Testis (tissue), 3 donors: ENCODE measurements around the gene TM4SF18. TPM values are rescaled to one million over a fixed set of nuclear protein-coding genes. Genes with fewer than 3 reads are reported as not detected.
A peak's percentile ranks its signal among the peaks of the same experiment; 100 is the strongest.

Experiments
- DNase-seq: peaks from one replicate; pipeline ENCODE4 v3.0.0-alpha.2; 2019
- H3K27ac ChIP-seq, 2 donors: fragments of 200-600 bp; sonication (generic); one replicate each; pipeline ENCODE4 v1.5.1; 2019
- H3K27me3 ChIP-seq: fragments of 200-600 bp; sonication (generic); one replicate; pipeline ENCODE4 v1.5.1; 2019
- H3K36me3 ChIP-seq: fragments of 200-600 bp; sonication (generic); one replicate; pipeline ENCODE4 v1.5.1; 2017; ENCODE audit warnings: low read depth; ENCODE audit errors: missing control alignments
- H3K4me1 ChIP-seq: fragments of 200-600 bp; sonication (generic); one replicate; pipeline ENCODE4 v1.5.1; 2019
- H3K4me3 ChIP-seq, 2 donors: fragments of 200-600 bp; sonication (generic); one replicate each; pipeline ENCODE4 v1.5.1; 2017 to 2019
- H3K9me3 ChIP-seq: fragments of 200-600 bp; sonication (generic); one replicate; pipeline ENCODE4 v1.5.1; 2017
- CTCF ChIP-seq, 3 experiments: fragments of 450-650 bp in 2 of 3; fragments of 200-600 bp in 1 of 3; sonication (generic) in 1 of 3; IDR thresholded peaks; one replicate each; pipeline ENCODE4 v1.5.1; 2016 to 2019; ENCODE audit warnings: antibody characterized with exemption in 3 of 3, mild to moderate bottlenecking in 2 of 3, moderate library complexity in 1 of 3
- POLR2A ChIP-seq: fragments of 450-650 bp; IDR thresholded peaks from one replicate; pipeline ENCODE4 v1.6.1; 2017; ENCODE audit warnings: antibody characterized with exemption, mild to moderate bottlenecking, moderate library complexity
- WGBS, 2 donors: methylation state at CpG; one replicate each; pipeline ENCODE4 v1.1.5; 2018; 5-methylcytosine and 5-hydroxymethylcytosine counted together
- intact Hi-C: fragments of 100-400 bp; cut with DNase I; formaldehyde crosslinking; loops from one replicate; pipeline ENCODE4 v1.15.1; 2023; ENCODE audit warnings: low total_unique reads
- polyA plus RNA-seq: library from polyadenylated mRNA; stranded (reverse); fragments of 350-450 nt; fragmentation: Illumina TruSeq; extraction: RNeasy Lipid Tissue Mini Kit (QIAGEN cat#74804); gene quantifications from one replicate; pipeline ENCODE4 v1.2.3, GENCODE V29; 2014; ENCODE audit warnings: low read depth, low replicate concordance; ENCODE audit not compliant: insufficient read depth
- total RNA-seq, 2 donors: library from RNA; depleted of rRNA; stranded (reverse); fragments of >200 nt; gene quantifications; one replicate each; pipeline ENCODE4 v1.2.3, GENCODE V29; 2016

The TM4SF18 gene
- total and polyA plus RNA-seq, 3 donors from 2014 or later: 1.2 to 4.2 (median 3.1) TPM

DNA sequence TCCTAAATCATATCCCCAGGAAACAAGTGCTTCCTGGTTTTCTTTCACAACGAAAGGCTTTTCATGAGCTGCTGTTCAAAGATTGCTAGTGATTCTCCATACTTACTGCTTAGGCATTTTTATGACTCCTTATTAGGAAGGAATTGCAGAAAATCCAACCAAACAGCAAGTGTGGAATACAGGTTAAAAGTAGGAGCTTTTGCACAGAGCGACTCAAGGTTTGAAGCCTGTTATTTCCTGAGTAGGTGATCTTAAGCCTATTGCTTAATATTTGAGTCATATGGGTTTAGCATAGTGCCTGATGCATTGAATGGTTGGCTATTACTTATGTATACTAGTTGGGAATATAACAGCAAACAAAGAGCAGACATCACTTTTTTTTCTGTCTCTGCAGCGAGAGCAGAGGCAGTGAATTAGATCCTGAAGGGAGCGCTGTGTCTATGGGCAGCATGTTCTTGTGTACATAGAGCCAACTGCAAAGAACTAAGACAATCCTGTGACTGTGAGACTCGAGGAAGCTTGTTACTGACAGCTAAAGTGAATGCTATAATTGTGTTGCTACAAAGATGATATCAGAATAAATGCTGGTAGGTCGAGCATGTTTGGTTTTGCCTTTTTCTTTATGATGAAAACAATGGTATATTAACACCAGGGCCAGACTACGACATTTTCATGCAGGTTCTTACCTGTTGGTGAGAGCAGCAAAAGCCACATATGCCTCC, 37.7 kb upstream of the TM4SF18 start:
- intact Hi-C loops: no loop called here
- Histone ChIP-seq H3K9me3 (no peaks in the 10 kb centered on the region), H3K4me3 (no peak overlapping the region), H3K27me3 (no peaks in the 10 kb centered on the region), H3K4me1 (peaks cover 11% of the 10 kb centered on the region), H3K36me3 (no peaks in the 10 kb centered on the region), H3K27ac (peak overlapping the region in 1 of 2 donors; percentile 8)
- WGBS, 2 donors: 64 to 73% methylated on average over 7 of the region's 7 CpGs
- TF ChIP-seq CTCF (IDR thresholded peaks at IDR 0.05) (no peak), POLR2A (no peak)
- no peak for DNase-seq

DNA sequence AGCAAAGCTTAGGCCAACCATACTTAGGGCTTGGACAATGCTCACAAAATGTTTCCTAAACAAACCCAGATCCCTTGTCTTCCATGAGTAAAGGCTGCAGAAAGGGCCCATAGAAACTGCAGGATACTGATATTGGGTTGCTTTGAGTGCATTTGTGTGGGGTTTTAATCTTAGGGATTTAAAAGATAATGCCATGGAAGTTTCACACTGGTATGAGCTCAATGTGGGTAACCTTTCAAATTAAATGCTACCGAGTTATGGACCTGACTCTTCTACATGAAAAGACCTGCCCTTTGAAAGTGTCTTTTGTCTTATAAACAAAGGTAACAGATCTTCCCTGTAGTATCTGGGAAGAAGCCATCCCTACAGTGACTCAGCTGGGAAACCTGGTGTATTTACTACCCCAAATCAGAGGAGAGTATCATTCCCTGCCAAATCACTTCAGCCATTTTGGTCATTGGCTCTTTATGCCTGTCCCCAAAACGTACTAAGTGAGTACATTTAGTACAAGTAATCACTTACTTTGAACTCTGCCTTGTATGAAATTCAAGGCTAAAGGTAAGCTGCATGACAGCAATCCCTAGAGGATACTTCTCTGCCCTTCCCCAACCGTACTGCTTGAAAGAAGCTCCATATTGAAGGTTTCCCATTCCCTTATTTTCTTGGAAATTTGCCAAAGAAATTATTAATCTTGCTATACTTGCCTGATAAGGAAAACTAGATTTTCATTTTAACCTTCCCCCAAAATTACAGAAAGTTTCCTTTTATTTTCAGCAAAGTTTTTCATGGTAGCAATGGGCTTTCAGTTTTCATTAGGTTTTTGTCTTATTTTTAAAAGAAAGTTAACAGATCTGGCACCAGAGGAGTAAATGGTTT, 36.8 kb upstream of the TM4SF18 start:
- no peak overlapping the region for H3K4me3 ChIP-seq
- 48 to 53% methylated on average over 3 of the region's 3 CpGs for WGBS, 2 donors
- DNase-seq: no peak
- no peaks in the 10 kb centered on the region for H3K9me3 ChIP-seq
- intact Hi-C loops: no loop called here
- peaks cover 11% of the 10 kb centered on the region for H3K4me1 ChIP-seq
- TF ChIP-seq POLR2A (no peak), CTCF (IDR thresholded peaks at IDR 0.05) (no peak)
- H3K27ac ChIP-seq: peak overlapping the region in 1 of 2 donors; percentile 39
- H3K27me3 ChIP-seq: no peaks in the 10 kb centered on the region
- no peaks in the 10 kb centered on the region for H3K36me3 ChIP-seq

GRCh38 chr3:149368674-149369497, 35.5 kb upstream of the TM4SF18 start:
- Histone ChIP-seq H3K36me3 (no peaks in the 10 kb centered on the region), H3K9me3 (no peaks in the 10 kb centered on the region), H3K27me3 (no peaks in the 10 kb centered on the region), H3K4me3 (no peak overlapping the region), H3K27ac (peak overlapping the region in 1 of 2 donors; percentile 17), H3K4me1 (peaks cover 11% of the 10 kb centered on the region)
- no peak for TF ChIP-seq CTCF (IDR thresholded peaks at IDR 0.05)
- no peak for TF ChIP-seq POLR2A
- DNase-seq: no peak
- WGBS, 2 donors: 74 to 78% methylated on average over 6 of the region's 6 CpGs
- intact Hi-C loops: no loop called here

DNA sequence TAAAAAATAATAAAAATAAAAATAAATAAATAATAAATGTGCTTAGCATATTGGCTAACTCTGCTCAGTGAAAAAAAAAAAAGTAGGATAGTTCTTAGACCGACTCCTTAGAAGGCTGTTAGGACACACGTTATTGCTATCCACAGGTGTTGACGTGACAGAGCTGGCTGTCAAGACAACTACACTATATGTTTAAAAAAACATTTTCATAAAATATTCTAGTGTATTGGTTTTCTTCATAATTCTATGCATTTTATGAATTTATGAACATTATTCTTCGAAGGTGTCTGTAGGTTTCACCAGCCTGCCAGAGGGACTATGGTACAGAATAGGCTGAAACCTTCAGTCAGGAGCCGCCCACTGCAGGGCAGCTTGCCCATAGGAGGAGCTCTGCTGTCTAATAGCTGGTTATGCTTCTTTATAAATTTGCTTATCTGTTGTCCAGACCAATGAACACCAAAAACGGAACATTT, 34.8 kb upstream of the TM4SF18 start:
- H3K4me3 ChIP-seq: no peak overlapping the region
- no peaks in the 10 kb centered on the region for H3K36me3 ChIP-seq
- WGBS, 2 donors: 88% methylated on average over 6 of the region's 6 CpGs
- no peak for DNase-seq
- H3K4me1 ChIP-seq: peaks cover 12% of the 10 kb centered on the region
- intact Hi-C loops: no loop called here
- H3K27me3 ChIP-seq: no peaks in the 10 kb centered on the region
- TF ChIP-seq POLR2A (no peak), CTCF (IDR thresholded peaks at IDR 0.05) (no peak)
- no peaks in the 10 kb centered on the region for H3K9me3 ChIP-seq
- H3K27ac ChIP-seq: no peak overlapping the region
